GM23338 (cell line): ENCODE measurements around the gene ANKRD44. TPM values are rescaled to one million over a fixed set of nuclear protein-coding genes. Genes with fewer than 3 reads are reported as not detected.

Experiments used
- ATAC-seq: fragments of 200-7000 bp; cut with Tn5 transposase; 3 replicates; pipeline ENCODE4 v1.9.1; 2020
- DNase-seq: peaks from one replicate; pipeline ENCODE4 v3.0.0-alpha.2; 2015; ENCODE audit warnings: low spot score
- H2AFZ ChIP-seq: fragments of 200-600 bp; sonication (generic); 2 replicates; pipeline ENCODE4 v1.8.0; 2016; ENCODE audit warnings: antibody characterized with exemption, mild to moderate bottlenecking, moderate library complexity
- H3F3A ChIP-seq: fragments of 200-600 bp; sonication (generic); replicated peaks from 2 replicates; pipeline ENCODE4 v1.8.0; 2017; ENCODE audit warnings: antibody characterized with exemption, mixed run types, low read depth
- H3K27ac ChIP-seq: fragments of 200-600 bp; sonication (generic); 2 replicates; pipeline ENCODE4 v1.6.1; 2016; ENCODE audit warnings: low read depth
- H3K27me3 ChIP-seq: fragments of 200-600 bp; sonication (generic); 2 replicates; pipeline ENCODE4 v1.8.0; 2016; ENCODE audit warnings: mild to moderate bottlenecking, mixed run types, moderate library complexity; ENCODE audit not compliant: insufficient read depth
- H3K36me3 ChIP-seq: fragments of 200-600 bp; sonication (generic); 2 replicates; pipeline ENCODE4 v1.8.0; 2016; ENCODE audit warnings: mild to moderate bottlenecking; ENCODE audit not compliant: insufficient read depth
- H3K4me1 ChIP-seq: fragments of 200-600 bp; sonication (generic); 2 replicates; pipeline ENCODE4 v1.8.0; 2016; ENCODE audit warnings: mild to moderate bottlenecking, moderate library complexity; ENCODE audit not compliant: insufficient read depth
- H3K4me2 ChIP-seq: fragments of 200-600 bp; sonication (generic); 2 replicates; pipeline ENCODE4 v1.7.1; 2017; ENCODE audit warnings: mixed run types
- H3K4me3 ChIP-seq: fragments of 200-600 bp; sonication (generic); 2 replicates; pipeline ENCODE4 v1.6.1; 2016; ENCODE audit warnings: mixed run types
- H3K79me2 ChIP-seq: fragments of 200-600 bp; sonication (generic); replicated peaks from 2 replicates; pipeline ENCODE4 v1.8.0; 2017; ENCODE audit warnings: mild to moderate bottlenecking; ENCODE audit not compliant: insufficient read depth
- H3K9me2 ChIP-seq: fragments of 200-600 bp; sonication (generic); 2 replicates; pipeline ENCODE4 v1.8.0; 2017; ENCODE audit not compliant: insufficient read depth
- H4K20me1 ChIP-seq: fragments of 200-600 bp; sonication (generic); replicated peaks from 2 replicates; pipeline ENCODE4 v1.8.0; 2017; ENCODE audit warnings: mild to moderate bottlenecking; ENCODE audit not compliant: insufficient read depth
- H3K27ac Mint-ChIP-seq: 2 replicates; pipeline ENCODE4 v1.8.0; 2020; ENCODE audit warnings: inconsistent platforms, mild to moderate bottlenecking, moderate library complexity, mixed read lengths
- H3K27me3 Mint-ChIP-seq: 3 replicates; pipeline ENCODE4 v1.8.0; 2022; ENCODE audit warnings: low read depth, mild to moderate bottlenecking, moderate library complexity, mixed read lengths, inconsistent platforms; ENCODE audit not compliant: insufficient read depth, poor library complexity
- H3K36me3 Mint-ChIP-seq: 3 replicates; pipeline ENCODE4 v1.8.0; 2021; ENCODE audit warnings: low read depth, mild to moderate bottlenecking, inconsistent platforms, moderate library complexity, mixed read lengths
- H3K4me1 Mint-ChIP-seq: 3 replicates; pipeline ENCODE4 v1.8.0; 2020; ENCODE audit warnings: mild to moderate bottlenecking, inconsistent platforms, mixed read lengths
- H3K4me3 Mint-ChIP-seq: 3 replicates; pipeline ENCODE4 v1.8.0; 2021; ENCODE audit warnings: moderate library complexity, mild to moderate bottlenecking, inconsistent platforms, mixed read lengths
- H3K9me3 Mint-ChIP-seq: 3 replicates; pipeline ENCODE4 v1.8.0; 2020; ENCODE audit warnings: moderate library complexity, mild to moderate bottlenecking, inconsistent platforms, mixed read lengths
- CREB1 ChIP-seq: fragments of 250-450 bp; sonication (Bioruptor Pico); IDR thresholded peaks from 2 replicates; pipeline ENCODE4 v1.5.0; 2020; ENCODE audit warnings: low read depth, mild to moderate bottlenecking, moderate library complexity
- CTCF ChIP-seq, 2 experiments: fragments of 200-600 bp in 1 of 2; sonication (generic) in 1 of 2; conservative IDR thresholded peaks; 2 replicates each; pipeline versions ENCODE4 v1.5.1 to v1.6.1; 2016 to 2017; ENCODE audit warnings: antibody characterized with exemption in 2 of 2, low read depth in 2 of 2, mild to moderate bottlenecking in 2 of 2, moderate library complexity in 1 of 2
- EZH2 ChIP-seq: fragments of 200-600 bp; sonication (generic); IDR thresholded peaks from one replicate; pipeline ENCODE4 v1.8.0; 2017; ENCODE audit warnings: antibody characterized with exemption, mild to moderate bottlenecking, low read depth; ENCODE audit not compliant: unreplicated experiment
- JUNB ChIP-seq: IDR thresholded peaks from one replicate; pipeline ENCODE4 v1.6.1; 2016; ENCODE audit warnings: antibody characterized with exemption; ENCODE audit not compliant: unreplicated experiment
- NANOG ChIP-seq: IDR thresholded peaks from 2 replicates; pipeline ENCODE4 v1.6.1; 2016; ENCODE audit warnings: antibody characterized with exemption, borderline replicate concordance
- REST ChIP-seq: IDR thresholded peaks from one replicate; pipeline ENCODE4 v1.6.1; 2018; ENCODE audit warnings: antibody characterized with exemption; ENCODE audit not compliant: unreplicated experiment
- STAT1 ChIP-seq: IDR thresholded peaks from one replicate; pipeline ENCODE4 v1.6.1; 2016; ENCODE audit warnings: antibody characterized with exemption; ENCODE audit not compliant: unreplicated experiment
- ZNF114 ChIP-seq: fragments of 250-450 bp; sonication (Bioruptor Pico); IDR thresholded peaks from 2 replicates; pipeline ENCODE4 v1.5.0; 2020; ENCODE audit warnings: mild to moderate bottlenecking, moderate library complexity
- ZNF331 ChIP-seq: fragments of 250-450 bp; sonication (Bioruptor Pico); IDR thresholded peaks from 2 replicates; pipeline ENCODE4 v1.5.0; 2020; ENCODE audit warnings: low read depth, mild to moderate bottlenecking, moderate library complexity
- polyA plus RNA-seq: library from polyadenylated mRNA; unstranded; fragments of >200 nt; fragmentation: Nextera tagmentation; extraction: Ambion mirVana; gene quantifications from 2 replicates; pipeline ENCODE4 v1.2.1, GENCODE V29; 2016
- total RNA-seq: library from RNA; depleted of rRNA; stranded (reverse); fragments of >200 nt; shearing (Covaris generic); gene quantifications from 2 replicates; pipeline ENCODE4 v1.2.3, GENCODE V29; 2014

ANKRD44 gene
- total and polyA plus RNA-seq, 2 experiments from 2014 or later, result 0.44 to 0.56 TPM

- TF ChIP-seq REST (no peak), JUNB (no peak), ZNF331 (CRISPR knock-in tag) (no peak), EZH2 (no peak), CTCF (conservative IDR thresholded peaks at IDR 0.05; ENCODE audit: low read depth in 2 of 2) (no peak), NANOG (no peak)
Measured at GRCh38 chr2:196957881-196958525, 352.6 kb downstream of the ANKRD44 start (continued).

GRCh38 chr2:196957442-196957841 lies 353.1 kb downstream of the ANKRD44 start:
- TF ChIP-seq EZH2, result no peak
- no peak for TF ChIP-seq CREB1
- TF ChIP-seq NANOG, result no peak
- TF ChIP-seq ZNF114 (CRISPR knock-in tag), result no peak
- no peak for TF ChIP-seq ZNF331 (CRISPR knock-in tag)
- no peak for TF ChIP-seq STAT1
- no peak for TF ChIP-seq REST
- Histone ChIP-seq H3K9me2 (no peaks in the 10 kb centered on the region), H2AFZ (peak overlapping the region; percentile 79; the same call in 1 of the 2 replicates), H3F3A (no peaks in the 10 kb centered on the region), H3K79me2 (no peaks in the 10 kb centered on the region), H3K36me3 (no peaks in the 10 kb centered on the region), H3K4me1 (peaks cover 36% of the 10 kb centered on the region), H3K4me2 (0 out of 2 replicates have a peak overlapping the region, but pooled peaks have one; percentile 54), H4K20me1 (no peaks in the 10 kb centered on the region), H3K27me3 (no peaks in the 10 kb centered on the region), H3K4me3 (no peak overlapping the region), H3K27ac (no peak overlapping the region)
- ATAC-seq, result no peak
- Mint-ChIP-seq H3K27me3 (peaks cover 1% of the 10 kb centered on the region), H3K4me1 (peaks cover 36% of the 10 kb centered on the region), H3K9me3 (no peaks in the 10 kb centered on the region; the same call in 2 of the 3 replicates), H3K27ac (peak overlapping the region; percentile 51; the same call in 1 of the 2 replicates), H3K36me3 (no peaks in the 10 kb centered on the region), H3K4me3 (no peak overlapping the region)
- DNase-seq, result no peak
